ENCODE results near the gene SERINC3. TPM values are rescaled to one million over a fixed set of nuclear protein-coding genes. Genes with fewer than 3 reads are reported as not detected.

The SERINC3 gene
- total RNA-seq, 2 experiments from 2014 or later: 39.5 to 40.2 TPM

DNA sequence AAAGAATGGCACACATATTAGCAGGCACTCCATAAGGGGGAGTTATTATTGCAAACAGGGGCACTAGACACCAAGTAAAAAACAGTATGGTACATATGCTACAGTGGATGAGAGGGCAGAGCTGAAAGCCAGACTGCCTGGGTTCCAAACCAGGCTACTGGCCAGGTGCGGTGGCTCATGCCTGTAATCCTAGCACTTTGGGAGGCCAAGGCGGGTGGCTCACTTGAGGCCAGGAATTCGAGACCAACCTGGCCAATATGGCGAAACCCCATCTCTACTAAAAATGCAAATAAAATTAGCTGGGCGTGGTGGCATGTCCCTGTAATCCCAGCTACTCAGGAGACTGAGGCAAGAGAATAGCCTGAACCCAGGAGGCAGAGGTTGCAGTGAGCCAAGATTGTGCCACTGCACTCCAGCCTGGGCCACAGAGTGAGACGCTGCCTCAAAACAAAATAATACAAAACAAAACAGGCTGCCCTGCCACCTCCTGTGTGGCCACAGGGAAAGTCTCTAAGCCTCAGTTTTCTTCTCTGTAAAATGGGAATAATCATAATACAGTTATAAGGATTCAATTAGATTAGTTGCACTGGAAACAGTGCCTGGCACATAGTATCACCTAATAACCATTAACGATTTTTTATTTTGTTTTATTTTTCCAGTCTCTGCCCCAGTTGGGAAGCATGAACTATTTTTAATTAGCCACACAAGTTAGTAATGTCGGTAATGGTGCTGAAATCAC, 53.7 kb downstream of the SERINC3 start:
- no peaks in the 10 kb centered on the region for H3K36me3 ChIP-seq (ENCODE audit: insufficient read depth, low read length)
- intact Hi-C loops (cut with DNase I, micrococcal nuclease): loop anchor here in 1 of 2 experiments (10.0 kb wide), 1 partner anchor 353 kb away; no protein-coding TSS in a partner anchor
- H3K4me3 ChIP-seq (ENCODE audit: low read length): no peak overlapping the region
- ChIA-PET CTCF (interaction anchor here (0.9 kb wide), 1 partner anchor 217 kb away, joined by 3 read pairs; no protein-coding TSS in a partner anchor), POLR2A (no interaction called here)
- H3K27me3 ChIP-seq (ENCODE audit: control insufficient read depth in 1 of 2, insufficient read depth in 2 of 2, low read length in 2 of 2): no peaks in the 10 kb centered on the region
- no peak overlapping the region for H3K27ac Mint-ChIP-seq
- H3K4me1 Mint-ChIP-seq (ENCODE audit: low read depth): no peaks in the 10 kb centered on the region
- DNase-seq (no peak), ATAC-seq (ENCODE audit: poor library complexity) (no peak)
- H3K4me3 Mint-ChIP-seq: no peak overlapping the region
- H3K9me3 ChIP-seq (ENCODE audit: control insufficient read depth in 1 of 2, insufficient read depth in 1 of 2, low read length in 2 of 2): no peaks in the 10 kb centered on the region
- no peaks in the 10 kb centered on the region for H3K4me1 ChIP-seq (ENCODE audit: insufficient read depth, low read length)
- no peaks in the 10 kb centered on the region for H3K9me3 Mint-ChIP-seq
- H3K27me3 Mint-ChIP-seq: no peaks in the 10 kb centered on the region
- H3K27ac ChIP-seq (ENCODE audit: low read depth in 1 of 2, low read length in 2 of 2): no peak overlapping the region
- no peaks in the 10 kb centered on the region for H3K36me3 Mint-ChIP-seq (ENCODE audit: low read depth)
- TF ChIP-seq CTCF (IDR thresholded peaks at IDR 0.05): no peak

DNA sequence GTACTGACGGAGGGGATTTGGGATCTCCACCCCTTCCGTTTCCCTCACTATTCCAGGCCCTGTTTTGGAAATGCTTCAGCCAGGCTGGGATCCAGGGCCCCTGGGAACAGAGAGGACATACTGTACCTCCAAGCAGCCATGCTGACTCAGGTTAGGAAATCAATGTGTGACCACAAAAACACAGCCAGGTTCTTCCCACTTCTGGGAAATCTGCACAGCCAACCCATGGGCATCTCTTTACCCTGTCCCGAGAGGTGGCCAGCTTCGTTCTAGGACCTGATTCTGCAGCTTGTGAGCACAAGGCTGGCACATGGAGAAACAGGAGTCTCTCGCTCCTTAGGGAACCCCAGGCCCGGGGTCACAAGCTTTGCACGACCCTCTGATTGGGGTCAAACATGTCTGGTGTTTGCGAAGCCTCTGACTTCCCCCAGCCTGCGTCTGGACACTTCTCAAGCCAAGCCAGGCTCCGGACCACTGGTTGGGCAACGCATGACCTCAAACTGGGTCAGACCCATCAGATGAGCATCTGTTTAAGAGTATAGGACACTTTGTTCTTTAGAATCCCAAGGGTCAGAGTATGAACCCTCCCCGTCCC, 54.5 kb downstream of the SERINC3 start:
- H3K27ac Mint-ChIP-seq: no peak overlapping the region
- intact Hi-C loops (cut with DNase I, micrococcal nuclease): loop anchor here in 1 of 2 experiments (10.0 kb wide), 1 partner anchor 353 kb away; no protein-coding TSS in a partner anchor
- ChIA-PET CTCF (no interaction called here), POLR2A (no interaction called here)
- H3K4me1 Mint-ChIP-seq (ENCODE audit: low read depth): no peaks in the 10 kb centered on the region
- Histone ChIP-seq H3K4me1 (ENCODE audit: insufficient read depth, low read length) (no peaks in the 10 kb centered on the region), H3K36me3 (ENCODE audit: insufficient read depth, low read length) (no peaks in the 10 kb centered on the region), H3K27ac (ENCODE audit: low read depth in 1 of 2, low read length in 2 of 2) (no peak overlapping the region), H3K9me3 (ENCODE audit: control insufficient read depth in 1 of 2, insufficient read depth in 1 of 2, low read length in 2 of 2) (no peaks in the 10 kb centered on the region), H3K27me3 (ENCODE audit: control insufficient read depth in 1 of 2, insufficient read depth in 2 of 2, low read length in 2 of 2) (no peaks in the 10 kb centered on the region), H3K4me3 (ENCODE audit: low read length) (no peak overlapping the region)
- ATAC-seq (ENCODE audit: poor library complexity) (no peak), DNase-seq (no peak)
- TF ChIP-seq CTCF (IDR thresholded peaks at IDR 0.05): no peak
- H3K36me3 Mint-ChIP-seq (ENCODE audit: low read depth): no peaks in the 10 kb centered on the region
- no peaks in the 10 kb centered on the region for H3K9me3 Mint-ChIP-seq
- H3K4me3 Mint-ChIP-seq: no peak overlapping the region
- H3K27me3 Mint-ChIP-seq: no peaks in the 10 kb centered on the region

GRCh38 chr20:44465001-44465560, 56.8 kb downstream of the SERINC3 start:
- H3K4me1 ChIP-seq (ENCODE audit: insufficient read depth, low read length): no peaks in the 10 kb centered on the region
- H3K4me3 ChIP-seq (ENCODE audit: low read length): no peak overlapping the region
- no peak for TF ChIP-seq CTCF (IDR thresholded peaks at IDR 0.05)
- H3K9me3 Mint-ChIP-seq: no peaks in the 10 kb centered on the region
- intact Hi-C loops (cut with DNase I, micrococcal nuclease): loop anchor here in 1 of 2 experiments (10.0 kb wide), 1 partner anchor 350 kb away; no protein-coding TSS in a partner anchor
- ATAC-seq (ENCODE audit: poor library complexity) (no peak), DNase-seq (no peak)
- H3K9me3 ChIP-seq (ENCODE audit: control insufficient read depth in 1 of 2, insufficient read depth in 1 of 2, low read length in 2 of 2): no peaks in the 10 kb centered on the region
- POLR2A ChIA-PET: interaction anchor here (0.7 kb wide), 1 partner anchor 10 kb away, joined by 4 read pairs; no protein-coding TSS in a partner anchor
- H3K4me1 Mint-ChIP-seq (ENCODE audit: low read depth): no peaks in the 10 kb centered on the region
- H3K36me3 ChIP-seq (ENCODE audit: insufficient read depth, low read length): no peaks in the 10 kb centered on the region
- no peak overlapping the region for H3K4me3 Mint-ChIP-seq
- CTCF ChIA-PET: no interaction called here
- H3K27ac Mint-ChIP-seq: no peak overlapping the region
- H3K36me3 Mint-ChIP-seq (ENCODE audit: low read depth): no peaks in the 10 kb centered on the region
- H3K27ac ChIP-seq (ENCODE audit: low read depth in 1 of 2, low read length in 2 of 2): no peak overlapping the region
- H3K27me3 Mint-ChIP-seq: no peaks in the 10 kb centered on the region
- no peaks in the 10 kb centered on the region for H3K27me3 ChIP-seq (ENCODE audit: control insufficient read depth in 1 of 2, insufficient read depth in 2 of 2, low read length in 2 of 2)
